COLO668 (cell line): ENCODE measurements around the gene HIPK2.
"Not testable (repeated sequence)": the region's sequence is repeated elsewhere in the genome, so short reads cannot be mapped to it uniquely, and the experiment has no call there.

Experiments used
- DNase-seq: peaks from one replicate; lab custom pipeline; 2025; ENCODE audit not compliant: unreplicated experiment; lab: John Stamatoyannopoulos, UW

The HIPK2 gene

GRCh38 chr7:139679731-139680594 is 97.8 kb downstream of the HIPK2 start:
- DNase-seq = no peak

- DNase-seq = no peak
These were observed 101.4 kb downstream of the HIPK2 start for GRCh38 chr7:139676390-139676789.

GRCh38 chr7:139675127-139676125 is 102.4 kb downstream of the HIPK2 start:
- no peak for DNase-seq

GRCh38 chr7:139674752-139675126 is 103.1 kb downstream of the HIPK2 start:
- no peak for DNase-seq

GRCh38 chr7:139674341-139674740 is 103.5 kb downstream of the HIPK2 start:
- DNase-seq = no peak

- DNase-seq = no peak
These were observed 104.0 kb downstream of the HIPK2 start for GRCh38 chr7:139673762-139674161.

GRCh38 chr7:139673230-139673629 is 104.6 kb downstream of the HIPK2 start:
- no peak for DNase-seq

GRCh38 chr7:139671967-139672366 is 105.8 kb downstream of the HIPK2 start:
- DNase-seq = no peak

- not testable (repeated sequence) for DNase-seq
These were observed 107.1 kb downstream of the HIPK2 start for GRCh38 chr7:139670662-139671061.

GRCh38 chr7:139669106-139670061 is 108.4 kb downstream of the HIPK2 start:
- no peak for DNase-seq

- DNase-seq = no peak
These were observed 110.4 kb downstream of the HIPK2 start for GRCh38 chr7:139667377-139667776.

- DNase-seq = no peak
These were observed 111.3 kb downstream of the HIPK2 start for GRCh38 chr7:139666501-139666900.

GRCh38 chr7:139664434-139664833 is 113.4 kb downstream of the HIPK2 start:
- no peak for DNase-seq

GRCh38 chr7:139663608-139664177 is 114.1 kb downstream of the HIPK2 start:
- no peak for DNase-seq

- no peak for DNase-seq
These were observed 115.9 kb downstream of the HIPK2 start for GRCh38 chr7:139661903-139662302.

GRCh38 chr7:139661043-139661440 is 116.8 kb downstream of the HIPK2 start:
- DNase-seq = no peak

GRCh38 chr7:139660317-139661042 is 117.3 kb downstream of the HIPK2 start:
- DNase-seq = no peak

GRCh38 chr7:139659922-139660316 is 117.9 kb downstream of the HIPK2 start:
- no peak for DNase-seq

GRCh38 chr7:139658908-139659675 is 118.7 kb downstream of the HIPK2 start:
- DNase-seq = no peak
